GM18498 (cell line): ENCODE results near the gene GALK2.

Experiments used
- ATAC-seq: cut with Tn5 transposase; IDR thresholded peaks from one replicate; pipeline ENCODE4 v1.9.1; 2021; ENCODE audit warnings: mild to moderate bottlenecking, moderate library complexity; ENCODE audit not compliant: unreplicated experiment

GALK2 gene

DNA sequence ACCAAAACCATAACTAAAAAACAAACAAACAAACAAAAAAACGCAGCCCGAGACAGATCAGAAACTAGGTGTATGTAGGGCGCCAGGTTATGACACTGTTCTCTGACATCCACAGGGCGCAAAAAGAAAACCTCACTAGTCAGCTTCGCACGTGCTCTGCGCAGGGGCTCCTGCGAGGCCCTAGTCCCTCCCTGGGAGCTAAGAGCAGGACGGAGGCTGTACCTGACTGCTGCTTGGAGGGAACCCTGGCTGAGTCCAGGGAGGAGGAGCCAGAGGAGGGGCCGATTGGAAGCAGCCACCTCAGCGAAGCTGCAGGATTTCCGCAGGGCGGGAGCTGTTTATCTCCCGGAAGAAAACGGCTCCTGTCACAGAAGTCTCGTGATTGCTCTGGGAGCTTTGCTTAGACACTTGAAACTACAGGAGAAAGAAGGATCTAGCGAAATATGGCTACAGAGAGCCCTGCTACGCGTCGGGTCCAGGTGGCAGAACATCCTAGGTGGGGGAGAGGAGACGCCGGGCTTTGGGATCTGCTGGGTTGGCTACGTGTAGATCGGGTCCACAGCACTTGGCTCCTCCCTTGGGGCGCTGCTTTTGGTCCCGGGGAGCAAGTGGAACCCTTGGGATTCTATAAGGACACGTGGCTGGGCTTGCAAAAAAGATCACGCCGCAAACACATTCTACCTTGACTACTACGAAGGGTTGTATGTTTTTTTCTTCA lies at the start of gene GALK2:
TSS of gene GALK2 (plus strand) at position 368 of the 718 bp plus-strand sequence. CDS start at position 444, 76 bp downstream.
- ATAC-seq = peak; percentile 97

DNA sequence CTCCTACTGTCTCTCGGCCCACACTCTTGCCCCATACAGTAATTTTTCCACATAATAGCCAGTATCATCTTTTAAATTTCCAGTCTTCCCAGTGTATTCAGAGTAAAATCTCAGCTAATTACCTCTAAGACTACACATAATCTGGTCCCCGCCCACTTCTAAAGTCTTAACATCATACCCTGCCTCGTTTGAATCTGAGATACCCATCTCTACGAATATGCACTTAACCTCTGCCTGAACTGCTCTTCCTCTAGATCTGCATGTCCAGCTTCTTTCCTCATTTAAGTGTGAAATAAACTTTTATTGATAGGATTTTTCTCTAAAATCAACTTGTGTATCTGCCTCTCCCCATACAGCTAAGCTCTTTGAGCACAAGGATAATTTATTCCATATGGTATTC lies 49.2 kb upstream of the GALK2 start:
- no peak for ATAC-seq

DNA sequence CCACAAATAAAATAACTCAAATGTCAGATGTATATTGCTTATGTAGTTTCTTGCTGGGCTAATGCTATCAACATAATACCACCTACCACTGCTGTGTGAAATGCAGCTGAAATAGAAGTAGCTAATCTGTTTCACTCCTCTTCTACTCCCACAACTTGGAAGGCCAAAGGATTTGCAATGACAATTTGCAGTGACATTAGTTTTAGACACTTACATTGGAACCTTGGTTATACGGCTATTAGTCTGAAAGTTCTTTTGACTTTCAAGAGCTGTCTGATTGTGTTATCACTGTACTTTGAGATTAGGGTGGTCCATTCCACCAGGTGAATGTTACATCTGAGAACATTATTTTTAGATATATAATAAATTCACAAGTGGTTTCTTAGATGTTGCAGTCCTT lies 48.1 kb upstream of the GALK2 start:
- no peak for ATAC-seq

DNA sequence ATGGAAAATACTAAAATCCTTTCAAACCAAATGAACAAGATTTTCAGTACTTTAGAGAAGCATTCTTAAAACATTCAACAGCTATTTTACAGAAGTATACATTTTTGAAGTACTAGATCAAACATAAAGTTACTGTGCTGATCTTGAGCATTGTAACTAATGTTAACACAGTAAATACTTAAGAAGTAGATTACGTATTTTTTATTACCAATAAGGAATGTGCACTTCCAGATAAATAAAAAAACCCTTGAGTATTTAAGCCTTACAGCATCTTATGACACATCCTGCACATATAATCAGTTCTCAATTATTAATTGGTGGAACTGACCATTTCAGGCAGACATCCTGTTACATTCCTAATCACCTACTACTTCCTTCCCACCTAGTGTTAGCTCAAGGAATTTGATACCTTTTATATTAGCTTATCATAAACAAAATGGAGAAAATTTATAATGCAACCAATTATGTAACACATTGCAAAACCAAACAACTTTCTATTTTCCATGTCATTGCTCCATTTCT lies 47.4 kb upstream of the GALK2 start:
- no peak for ATAC-seq

DNA sequence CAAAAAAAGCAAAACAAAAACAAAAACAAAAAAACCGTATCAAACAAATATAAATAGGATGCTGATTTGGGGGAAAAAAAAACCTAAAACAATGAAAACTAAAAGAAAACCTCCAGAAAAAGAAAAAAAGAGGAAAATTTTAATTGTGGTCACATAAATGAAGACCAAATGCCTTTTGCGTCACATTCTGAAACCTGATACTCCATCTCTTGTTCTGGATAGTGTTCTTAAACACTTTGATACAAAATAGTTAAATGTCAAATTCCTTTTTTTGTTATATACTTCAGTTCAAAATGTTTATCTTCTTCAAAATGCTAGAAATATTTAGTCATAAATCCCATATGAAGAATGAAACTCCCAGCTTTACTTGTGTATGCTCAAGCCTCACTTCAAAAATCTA lies 45.7 kb upstream of the GALK2 start:
- no peak for ATAC-seq

DNA sequence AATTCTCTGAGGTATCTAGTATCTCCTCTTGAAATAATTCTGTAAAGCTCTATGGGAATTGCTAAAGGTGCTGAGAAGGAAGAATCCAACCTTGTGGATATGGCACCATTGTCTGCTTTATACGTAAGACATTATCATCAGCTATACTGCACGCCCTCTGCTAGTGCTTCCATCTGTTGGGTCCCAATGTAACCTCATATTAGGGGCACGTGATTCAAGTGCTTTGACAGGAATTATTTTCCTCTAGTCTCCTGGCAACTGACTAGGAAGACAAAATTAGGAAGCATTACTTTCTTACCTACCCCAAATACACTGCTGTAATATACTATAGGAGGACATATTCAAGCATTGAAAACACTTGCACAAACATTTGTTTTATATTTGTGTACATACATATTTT lies 38.6 kb upstream of the GALK2 start:
- no peak for ATAC-seq

DNA sequence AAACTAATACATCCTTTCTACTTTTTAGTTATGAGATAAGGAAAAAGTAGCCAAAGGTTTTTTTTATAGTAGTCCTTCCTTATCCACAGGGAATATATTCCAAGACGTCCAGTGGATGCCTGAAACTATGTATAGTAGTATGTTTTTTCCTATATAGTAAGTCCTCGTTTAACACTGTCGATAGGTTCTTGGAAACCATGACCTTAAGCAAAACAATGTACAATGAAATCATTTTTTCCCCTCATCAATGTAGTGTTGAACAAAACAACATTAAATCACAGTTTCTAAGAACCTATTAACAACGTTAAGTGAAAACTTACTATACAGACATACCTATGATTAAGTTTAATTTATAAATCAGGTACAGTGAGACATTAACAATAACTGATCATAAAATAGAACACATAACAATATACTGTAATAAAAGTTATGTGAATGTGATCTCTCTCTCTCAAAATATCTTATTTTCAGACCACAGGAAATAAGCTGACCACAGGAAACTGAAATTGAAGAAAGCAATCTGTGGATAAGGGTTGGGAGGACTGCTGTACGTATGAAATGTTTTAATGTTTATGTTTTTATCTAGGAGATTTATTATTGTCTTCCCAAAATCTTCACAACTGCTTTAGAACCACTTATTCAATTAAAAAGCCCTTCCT lies 35.2 kb upstream of the GALK2 start:
- no peak for ATAC-seq

DNA sequence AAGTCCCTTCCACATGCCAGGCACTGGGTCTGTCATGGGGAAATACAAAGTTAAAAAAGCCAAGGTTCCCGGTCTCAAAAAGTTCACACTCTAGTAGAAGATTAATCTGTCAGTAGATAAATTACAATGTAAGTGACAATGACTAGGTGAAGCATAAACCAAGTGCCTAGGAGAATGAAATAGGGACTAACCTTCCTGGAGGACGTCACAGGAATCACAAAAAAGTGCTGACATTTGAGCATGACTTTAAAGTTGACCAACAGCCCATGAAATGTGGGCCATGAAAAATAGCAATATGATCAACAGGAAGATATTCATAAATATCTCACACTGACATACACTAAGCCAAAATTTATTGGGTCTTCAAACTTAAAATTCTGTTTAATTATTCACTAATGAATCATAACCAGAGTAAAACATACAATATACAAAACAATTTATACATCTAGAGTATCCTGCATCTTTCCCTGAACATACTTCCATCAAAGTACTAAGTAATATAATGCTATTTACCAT lies 34.6 kb upstream of the GALK2 start:
- no peak for ATAC-seq

DNA sequence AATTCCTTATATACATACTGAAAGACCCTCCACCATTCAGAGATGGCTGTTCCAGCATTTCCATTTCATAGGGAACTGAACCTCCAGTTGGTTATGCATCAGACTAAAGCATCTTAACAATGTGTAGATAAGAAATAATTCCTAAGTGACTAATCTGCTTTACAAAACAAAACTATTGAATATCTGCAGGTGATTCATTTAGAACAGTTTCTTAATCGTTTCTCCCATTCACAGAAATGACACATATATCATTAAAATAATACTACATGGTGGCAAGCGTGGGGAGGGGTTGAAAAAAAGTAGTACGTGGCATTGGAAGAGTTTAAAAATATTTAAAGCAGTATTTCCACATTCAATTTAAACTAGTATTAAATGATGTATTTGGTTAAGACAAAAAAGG lies 34.1 kb upstream of the GALK2 start:
- no peak for ATAC-seq

DNA sequence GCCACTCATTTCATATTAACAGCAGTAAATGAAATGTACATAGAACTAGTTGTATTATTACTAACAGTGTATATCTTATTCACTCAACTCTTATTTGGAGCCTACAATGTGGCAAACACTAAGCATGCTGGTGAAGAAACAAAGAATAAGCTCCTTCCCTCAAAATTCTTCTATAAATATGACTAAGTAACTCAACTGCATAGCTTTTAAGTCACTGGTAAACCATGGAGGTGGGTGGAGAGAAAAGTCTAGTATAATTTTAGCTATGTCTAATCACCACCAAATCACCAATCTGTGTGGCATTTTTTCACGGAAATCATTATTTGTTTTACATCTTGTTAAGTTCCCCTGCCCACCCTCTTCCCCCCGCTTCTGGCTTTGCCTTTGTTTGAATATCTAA lies 32.2 kb upstream of the GALK2 start:
- ATAC-seq = no peak

DNA sequence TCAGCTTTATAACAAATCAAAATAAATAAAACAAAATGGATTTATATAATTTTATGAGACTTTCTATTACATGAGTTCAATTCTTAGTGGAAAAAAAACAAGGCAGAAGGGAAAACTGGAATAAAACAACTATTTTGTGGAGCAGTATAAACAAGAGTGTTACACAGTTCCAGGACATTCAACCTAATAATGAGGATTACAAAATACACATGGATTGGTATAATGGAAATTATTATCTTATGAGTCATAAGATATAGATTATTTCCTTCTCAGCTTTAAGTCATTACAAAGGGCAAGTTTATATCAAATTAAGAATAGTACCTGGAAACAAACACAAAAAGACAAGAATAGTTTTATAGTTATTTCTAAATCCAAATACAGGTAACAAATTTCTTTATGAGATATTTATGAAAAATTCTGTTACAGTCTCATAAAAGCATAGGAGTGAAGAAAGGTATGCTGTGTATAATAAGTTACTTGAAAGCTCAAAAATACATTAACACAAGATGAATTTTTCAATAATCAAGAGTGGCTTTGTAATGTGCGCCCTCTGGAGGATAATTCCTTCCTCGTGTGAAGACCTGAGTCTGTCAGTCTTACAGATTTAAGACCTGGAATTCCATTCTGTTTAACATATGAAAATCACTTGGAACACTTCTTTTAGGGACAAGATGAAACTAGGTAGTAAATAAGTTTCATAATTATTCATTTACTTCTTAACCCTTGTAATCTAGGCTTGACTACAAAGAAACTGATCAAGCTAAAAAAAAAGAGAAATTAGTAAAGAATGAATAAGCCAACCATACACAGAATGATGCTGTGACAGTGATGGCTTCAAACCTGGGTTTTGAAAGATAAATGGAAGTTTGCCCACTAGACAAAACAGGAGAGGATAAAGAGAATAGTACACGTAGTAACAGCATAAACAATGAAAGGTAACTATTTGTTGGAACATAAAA lies 24.1 kb upstream of the GALK2 start:
- no peak for ATAC-seq

DNA sequence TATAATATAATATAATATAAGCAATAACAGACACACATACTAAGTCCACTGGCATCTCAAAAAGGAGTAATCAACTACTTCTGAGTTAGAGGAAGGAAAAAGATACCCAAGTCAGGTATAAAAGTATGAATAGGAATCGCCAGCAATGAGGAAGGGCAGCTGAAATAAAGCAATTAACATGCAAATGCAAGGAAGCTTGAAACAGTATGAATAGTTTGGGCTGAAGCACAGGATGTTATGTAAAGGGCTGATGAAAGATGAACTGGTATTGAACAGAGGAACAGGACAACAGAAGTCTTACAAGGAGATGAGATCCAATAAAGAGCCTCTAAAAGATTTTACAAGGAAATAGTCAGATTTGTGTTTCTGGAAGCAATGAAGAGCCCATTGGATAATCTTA lies 21.7 kb upstream of the GALK2 start:
- no peak for ATAC-seq

DNA sequence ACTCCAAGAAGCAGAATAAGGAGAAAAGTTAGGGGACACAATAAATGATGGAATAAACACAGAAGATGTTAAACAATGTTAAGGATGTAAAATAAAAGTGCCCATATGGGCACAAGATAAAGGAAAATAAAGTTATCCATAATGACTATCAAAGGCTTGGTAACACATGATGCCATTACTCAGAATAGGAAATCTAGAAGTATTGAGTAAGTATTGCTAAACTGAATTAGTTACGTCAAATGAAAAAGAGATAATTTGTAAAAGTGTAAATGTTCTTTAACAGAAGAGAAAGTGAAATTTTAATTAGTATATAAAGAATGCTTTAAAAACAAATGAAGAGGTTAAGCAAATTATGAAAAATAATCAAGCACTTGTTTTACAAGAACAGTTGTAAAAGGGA lies 21.3 kb upstream of the GALK2 start:
- no peak for ATAC-seq

DNA sequence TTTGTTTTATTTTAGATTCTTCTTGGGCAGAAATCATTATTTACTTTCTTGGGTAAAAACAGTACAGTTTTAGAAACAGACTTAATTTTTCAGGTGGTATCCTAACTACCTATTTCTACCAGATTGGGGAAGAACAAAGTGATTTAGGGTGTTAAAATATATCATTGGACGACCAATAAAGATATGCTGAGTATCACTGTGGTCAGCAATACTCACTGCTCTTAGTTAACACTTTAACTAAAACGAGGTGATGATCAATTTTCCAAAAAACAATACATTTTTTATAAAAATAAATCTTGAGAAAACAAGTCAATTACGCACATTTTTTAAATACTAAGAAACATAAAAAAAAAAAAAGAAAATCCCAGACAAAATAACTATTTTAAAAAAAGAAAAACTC lies 18.2 kb upstream of the GALK2 start:
- ATAC-seq = no peak

DNA sequence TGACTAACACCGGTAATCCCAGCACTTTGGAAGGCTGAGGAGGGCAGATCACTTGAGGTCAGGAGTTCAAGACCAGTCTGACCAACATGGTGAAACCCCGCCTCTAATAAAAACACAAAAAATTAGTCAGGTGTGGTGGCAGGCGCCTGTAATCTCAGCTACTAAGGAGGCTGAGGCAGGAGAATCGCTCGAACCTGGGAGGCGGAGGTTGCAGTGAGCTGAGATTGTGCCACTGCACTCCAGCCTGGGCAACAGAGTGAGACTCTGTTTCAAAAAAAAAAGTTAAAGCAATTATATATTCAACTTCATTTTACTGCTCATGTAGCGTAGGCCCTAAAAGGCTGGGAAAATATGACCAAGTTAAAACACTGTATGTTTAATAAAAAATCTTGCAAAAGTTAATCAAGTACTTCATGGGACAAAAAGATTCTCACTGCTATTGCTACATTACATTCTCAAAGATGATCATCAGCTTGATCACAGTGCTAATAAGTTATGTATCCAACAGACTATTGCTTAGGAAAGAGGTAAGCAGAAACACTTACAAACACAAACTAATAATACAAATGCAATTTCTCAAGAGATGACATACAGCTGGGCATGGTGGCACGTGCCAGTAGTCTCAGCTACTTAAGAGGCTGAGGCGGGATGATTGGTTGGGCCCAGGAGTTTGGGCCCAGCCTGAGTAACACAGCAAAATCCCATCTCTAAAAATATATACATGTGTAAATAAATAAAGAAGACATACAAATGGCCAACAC lies 17.3 kb upstream of the GALK2 start:
- ATAC-seq = no peak

DNA sequence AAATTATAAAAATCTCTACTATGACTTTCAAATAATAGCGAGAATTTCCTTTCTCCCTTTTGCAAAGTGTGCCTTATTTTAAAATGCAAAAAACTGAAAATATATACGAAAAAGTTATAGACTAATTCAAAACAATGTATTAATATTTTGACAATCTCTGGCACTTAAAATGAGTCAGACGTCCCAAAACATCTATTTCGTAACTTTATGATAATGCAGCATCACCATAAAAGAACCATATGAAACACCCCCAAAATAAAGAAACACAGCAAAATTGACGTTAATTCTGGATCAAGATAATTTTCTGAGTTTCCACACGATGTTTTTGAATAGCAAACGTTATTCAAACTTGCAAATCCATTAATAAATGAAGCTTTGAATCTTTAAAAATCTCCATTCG lies 15.7 kb upstream of the GALK2 start:
- ATAC-seq = no peak

DNA sequence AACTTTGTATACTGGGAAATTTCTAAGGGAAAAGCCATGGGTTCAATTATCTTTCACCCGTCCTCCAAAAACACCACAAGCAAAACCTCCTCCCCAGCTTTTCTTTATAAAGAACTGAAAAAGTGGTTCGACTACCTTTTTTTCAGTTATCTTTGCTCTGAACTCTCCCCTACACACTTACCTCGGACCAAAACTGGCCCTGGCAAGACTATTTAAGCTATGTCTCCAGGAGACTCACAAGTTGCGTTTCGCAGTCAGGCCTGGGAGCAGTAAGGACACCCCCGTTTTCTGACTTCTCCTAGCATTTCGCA lies 15.3 kb upstream of the GALK2 start:
- ATAC-seq = no peak

DNA sequence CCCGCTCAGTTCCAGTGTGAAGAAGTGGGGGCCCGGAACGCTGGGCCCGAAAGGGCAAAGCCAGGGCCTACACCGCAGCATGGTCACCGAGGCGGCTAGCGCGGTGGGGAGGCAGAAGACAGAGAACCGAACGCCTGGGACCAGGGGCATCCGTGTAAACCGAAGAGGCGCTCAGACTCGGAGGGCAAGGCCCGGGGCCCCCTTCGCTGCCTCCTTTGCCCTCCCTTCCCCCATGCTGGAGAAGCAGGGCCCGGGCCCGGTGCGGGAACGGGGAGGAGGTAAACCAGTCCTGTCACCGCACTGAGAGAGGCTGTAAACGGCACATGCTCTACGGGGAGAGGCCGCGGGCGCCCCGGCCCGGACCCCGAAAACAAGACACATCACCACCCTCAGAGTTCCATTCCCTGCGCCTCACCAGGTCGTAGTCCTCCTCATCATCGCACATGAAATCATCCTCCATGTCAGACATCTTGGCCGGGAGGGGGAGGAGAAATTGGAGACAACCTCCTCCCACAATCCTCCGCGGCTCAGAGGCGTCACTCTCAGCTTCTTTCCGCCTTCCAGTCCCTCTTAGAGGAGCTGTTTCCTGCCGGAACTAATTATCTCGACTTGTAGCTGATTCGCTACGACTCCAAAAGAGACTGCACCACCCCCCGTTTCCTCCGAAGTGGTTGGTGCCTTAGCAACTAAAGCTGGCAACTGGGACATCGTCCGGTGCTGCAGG lies 14.8 kb upstream of the GALK2 start, which contains the start of gene COPS2:
TSS of gene COPS2 (minus strand) at position 490 of the 724 bp plus-strand sequence. CDS start at position 469, 21 bp downstream.
- ATAC-seq = peak; percentile 88

DNA sequence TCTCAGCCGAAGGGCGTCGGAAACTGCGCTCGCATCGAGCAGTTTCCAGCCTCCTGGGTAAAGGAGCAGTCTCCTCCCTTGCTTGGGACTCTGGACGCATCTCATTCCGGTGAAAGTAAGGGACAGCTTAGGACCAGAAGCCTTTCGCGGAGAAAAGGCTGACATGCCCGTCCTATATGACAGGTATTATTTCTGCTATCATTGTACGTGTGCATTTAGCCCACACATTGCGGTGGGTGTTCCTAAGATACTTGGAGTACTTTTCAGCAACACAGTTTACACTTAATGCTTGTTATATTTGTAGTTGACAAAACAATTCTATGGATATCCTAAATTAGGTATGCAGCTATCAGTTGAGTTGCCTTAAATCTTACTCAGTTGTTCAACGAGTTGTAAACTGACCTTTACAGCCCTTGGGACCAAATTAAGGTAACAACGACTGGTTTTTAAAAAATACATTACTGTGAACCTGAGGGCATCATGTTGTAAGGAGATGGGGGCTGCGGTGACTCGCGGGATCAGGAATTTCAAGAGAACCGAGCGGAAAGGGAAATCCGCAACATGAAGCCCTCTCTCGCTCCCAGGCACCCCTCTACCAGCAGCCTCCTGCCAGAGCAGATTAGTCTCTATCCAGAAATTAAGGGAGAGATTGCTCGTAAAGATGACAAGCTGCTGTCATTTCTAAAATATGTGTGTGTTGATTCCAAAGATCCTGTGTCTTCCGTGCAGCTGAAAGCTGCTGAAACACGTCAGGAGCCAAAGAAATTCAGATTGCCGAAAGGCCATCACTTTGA lies 14.0 kb upstream of the GALK2 start:
- no peak for ATAC-seq
